ENCODE data around the gene OGFRL1. TPM values are rescaled to one million over a fixed set of nuclear protein-coding genes. Genes with fewer than 3 reads are reported as not detected.

The OGFRL1 gene
- total RNA-seq, 1 experiment from 2014 or later, result 6.9 TPM

- peaks cover 15% of the 10 kb centered on the region for H3K27me3 Mint-ChIP-seq (ENCODE audit: insufficient read depth, unreplicated experiment)
- Histone ChIP-seq H3K36me3 (ENCODE audit: control insufficient read depth, insufficient read depth, low read length) (no peaks in the 10 kb centered on the region), H3K27me3 (replicated peaks; ENCODE audit: control insufficient read depth, insufficient read depth, low read length) (no peaks in the 10 kb centered on the region), H3K9me3 (no peaks in the 10 kb centered on the region), H3K4me3 (ENCODE audit: low read depth, low read length) (no peak overlapping the region), H3K4me1 (no peaks in the 10 kb centered on the region)
- ChIA-PET CTCF (no interaction called here), POLR2A (no interaction called here)
- H3K36me3 Mint-ChIP-seq (ENCODE audit: insufficient read depth, unreplicated experiment), result no peaks in the 10 kb centered on the region
- no peaks in the 10 kb centered on the region for H3K9me3 Mint-ChIP-seq (ENCODE audit: unreplicated experiment)
- intact Hi-C loops (cut with micrococcal nuclease; ENCODE audit: unreplicated experiment), result loop anchor here (1.0 to 5.0 kb wide), 2 partner anchors 62 to 158 kb away; partner anchors contain the start of gene OGFRL1
- no peaks in the 10 kb centered on the region for H3K4me1 Mint-ChIP-seq (ENCODE audit: low read depth, unreplicated experiment)
- peak; percentile 50 to 58 for TF ChIP-seq CTCF (IDR thresholded peaks at IDR 0.05; ENCODE audit: insufficient read depth in 1 of 2, low read depth in 1 of 2, low read length in 1 of 2, severe bottlenecking in 1 of 2, unreplicated experiment in 1 of 2)
- no TSS peak for BruUV-seq (replicated peaks)
- H3K4me3 Mint-ChIP-seq (ENCODE audit: unreplicated experiment), result no peak overlapping the region
- no peak for DNase-seq
- H3K27ac Mint-ChIP-seq (ENCODE audit: unreplicated experiment), result no peak overlapping the region
These were observed 60.8 kb downstream of the OGFRL1 start for GRCh38 chr6:71349395-71349794.

- ChIA-PET POLR2A (no interaction called here), CTCF (no interaction called here)
- Mint-ChIP-seq H3K4me3 (ENCODE audit: unreplicated experiment) (no peak overlapping the region), H3K4me1 (ENCODE audit: low read depth, unreplicated experiment) (no peaks in the 10 kb centered on the region), H3K27ac (ENCODE audit: unreplicated experiment) (no peak overlapping the region), H3K9me3 (ENCODE audit: unreplicated experiment) (no peaks in the 10 kb centered on the region), H3K36me3 (ENCODE audit: insufficient read depth, unreplicated experiment) (no peaks in the 10 kb centered on the region), H3K27me3 (ENCODE audit: insufficient read depth, unreplicated experiment) (peaks cover 12% of the 10 kb centered on the region)
- Histone ChIP-seq H3K9me3 (no peaks in the 10 kb centered on the region), H3K27me3 (replicated peaks; ENCODE audit: control insufficient read depth, insufficient read depth, low read length) (no peaks in the 10 kb centered on the region), H3K4me1 (no peaks in the 10 kb centered on the region), H3K36me3 (ENCODE audit: control insufficient read depth, insufficient read depth, low read length) (no peaks in the 10 kb centered on the region), H3K4me3 (ENCODE audit: low read depth, low read length) (no peak overlapping the region)
- DNase-seq, result no peak
- BruUV-seq (replicated peaks), result no TSS peak
- intact Hi-C loops (cut with micrococcal nuclease; ENCODE audit: unreplicated experiment), result loop anchor here (1.0 to 5.0 kb wide), 2 partner anchors 63 to 159 kb away; partner anchors contain the start of gene OGFRL1
- no peak for TF ChIP-seq CTCF (IDR thresholded peaks at IDR 0.05; ENCODE audit: insufficient read depth in 1 of 2, low read depth in 1 of 2, low read length in 1 of 2, severe bottlenecking in 1 of 2, unreplicated experiment in 1 of 2)
These were observed 61.5 kb downstream of the OGFRL1 start for GRCh38 chr6:71349976-71350615.

- ChIA-PET POLR2A (no interaction called here), CTCF (no interaction called here)
- Histone ChIP-seq H3K36me3 (ENCODE audit: control insufficient read depth, insufficient read depth, low read length) (no peaks in the 10 kb centered on the region), H3K9me3 (no peaks in the 10 kb centered on the region), H3K27me3 (replicated peaks; ENCODE audit: control insufficient read depth, insufficient read depth, low read length) (no peaks in the 10 kb centered on the region), H3K4me3 (ENCODE audit: low read depth, low read length) (no peak overlapping the region), H3K4me1 (no peaks in the 10 kb centered on the region)
- Mint-ChIP-seq H3K27ac (ENCODE audit: unreplicated experiment) (no peak overlapping the region), H3K4me3 (ENCODE audit: unreplicated experiment) (no peak overlapping the region), H3K27me3 (ENCODE audit: insufficient read depth, unreplicated experiment) (peaks cover 10% of the 10 kb centered on the region), H3K9me3 (ENCODE audit: unreplicated experiment) (no peaks in the 10 kb centered on the region), H3K36me3 (ENCODE audit: insufficient read depth, unreplicated experiment) (no peaks in the 10 kb centered on the region), H3K4me1 (ENCODE audit: low read depth, unreplicated experiment) (no peaks in the 10 kb centered on the region)
- intact Hi-C loops (cut with micrococcal nuclease; ENCODE audit: unreplicated experiment), result no loop called here
- no TSS peak for BruUV-seq (replicated peaks)
- DNase-seq, result no peak
- TF ChIP-seq CTCF (IDR thresholded peaks at IDR 0.05; ENCODE audit: insufficient read depth in 1 of 2, low read depth in 1 of 2, low read length in 1 of 2, severe bottlenecking in 1 of 2, unreplicated experiment in 1 of 2), result no peak
These were observed 62.6 kb downstream of the OGFRL1 start for GRCh38 chr6:71351190-71351589.

Data from Caco-2 (cell line).